ENCODE results near the gene CFAP58.

Gene CFAP58

DNA sequence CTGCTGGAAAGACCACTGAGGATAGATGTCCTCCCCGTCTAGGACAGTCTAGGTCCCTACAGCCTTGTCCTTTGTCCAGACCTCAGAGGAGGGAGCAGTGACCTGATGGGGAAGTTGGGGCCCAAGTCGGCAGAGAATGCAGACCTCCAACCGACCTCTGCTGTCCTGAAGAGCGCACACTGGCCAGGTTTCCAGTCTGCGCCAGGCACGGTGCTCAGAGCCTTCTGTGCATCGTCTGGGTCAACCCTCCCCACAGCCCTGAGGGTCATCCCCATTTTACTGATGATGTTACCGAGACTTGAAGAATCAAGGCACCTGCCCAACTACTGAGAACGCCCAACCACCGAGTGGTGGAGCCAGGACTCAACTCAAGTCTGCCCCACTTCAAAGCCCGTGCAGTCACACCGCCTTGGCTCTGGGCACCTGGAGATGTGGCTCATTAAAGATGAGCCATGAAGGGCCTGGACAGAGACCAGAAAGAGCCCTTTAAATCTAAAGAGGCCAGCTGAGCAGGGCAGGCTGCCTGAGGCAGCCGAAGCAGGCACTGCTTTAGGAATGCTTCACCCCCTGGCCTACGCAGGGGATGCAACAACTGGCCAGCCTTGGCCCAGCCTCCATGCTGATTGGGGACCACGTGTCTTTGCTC lies 19.8 kb upstream of the CFAP58 start:
- DNase-seq (ENCODE audit: low read depth in 1 of 2, low spot score in 1 of 2), result no peak

DNA sequence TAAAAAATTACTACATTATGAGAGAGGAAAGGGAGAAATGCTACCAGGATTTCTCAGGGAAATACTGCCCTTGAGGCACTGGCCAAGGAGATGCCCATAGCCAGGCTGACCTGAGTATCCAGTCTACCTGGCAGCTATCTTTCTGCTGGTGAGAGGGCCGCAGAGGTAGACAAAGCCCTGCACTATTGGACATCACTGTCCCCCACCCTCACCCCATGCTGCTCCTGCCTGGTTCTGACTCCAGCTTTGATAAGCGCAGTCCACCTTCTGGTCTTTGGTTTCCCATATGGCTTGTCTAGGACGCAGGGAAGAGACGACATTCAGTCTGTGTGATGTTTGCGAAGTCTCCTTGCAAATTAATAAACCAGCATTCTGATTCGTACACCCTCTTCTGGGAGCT lies 19.1 kb upstream of the CFAP58 start:
- no peak for DNase-seq (ENCODE audit: low read depth in 1 of 2, low spot score in 1 of 2)

- no peak for DNase-seq (ENCODE audit: low read depth in 1 of 2, low spot score in 1 of 2)
Measured at GRCh38 chr10:104334965-104335650, 18.5 kb upstream of the CFAP58 start.

- DNase-seq (ENCODE audit: low read depth in 1 of 2, low spot score in 1 of 2), result no peak
Measured at GRCh38 chr10:104336821-104337467, 16.7 kb upstream of the CFAP58 start.

DNA sequence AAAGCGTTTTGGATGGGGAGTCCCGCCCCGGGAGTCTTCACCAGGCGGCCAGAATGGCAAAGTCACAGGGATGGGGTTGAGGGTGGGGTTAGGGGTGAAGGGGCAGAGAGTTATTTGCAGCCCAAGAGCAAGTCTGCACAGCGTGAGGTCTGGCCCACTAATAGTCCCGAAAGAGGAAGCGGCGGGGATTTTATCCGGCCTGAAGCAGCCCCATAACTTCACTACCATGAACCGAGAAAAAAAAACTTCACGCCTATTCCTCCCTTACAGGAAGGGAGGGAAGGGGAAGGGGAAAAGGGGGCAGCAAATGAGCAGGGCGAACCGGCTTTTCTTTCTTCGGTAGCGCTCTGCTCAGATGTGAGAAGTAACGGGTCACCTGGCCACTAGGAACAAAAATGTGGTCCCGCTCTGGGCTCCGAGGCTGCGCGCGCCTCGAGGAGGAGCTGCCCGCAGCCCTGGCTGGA lies 16.1 kb upstream of the CFAP58 start:
- no peak for DNase-seq (ENCODE audit: low read depth in 1 of 2, low spot score in 1 of 2)

DNA sequence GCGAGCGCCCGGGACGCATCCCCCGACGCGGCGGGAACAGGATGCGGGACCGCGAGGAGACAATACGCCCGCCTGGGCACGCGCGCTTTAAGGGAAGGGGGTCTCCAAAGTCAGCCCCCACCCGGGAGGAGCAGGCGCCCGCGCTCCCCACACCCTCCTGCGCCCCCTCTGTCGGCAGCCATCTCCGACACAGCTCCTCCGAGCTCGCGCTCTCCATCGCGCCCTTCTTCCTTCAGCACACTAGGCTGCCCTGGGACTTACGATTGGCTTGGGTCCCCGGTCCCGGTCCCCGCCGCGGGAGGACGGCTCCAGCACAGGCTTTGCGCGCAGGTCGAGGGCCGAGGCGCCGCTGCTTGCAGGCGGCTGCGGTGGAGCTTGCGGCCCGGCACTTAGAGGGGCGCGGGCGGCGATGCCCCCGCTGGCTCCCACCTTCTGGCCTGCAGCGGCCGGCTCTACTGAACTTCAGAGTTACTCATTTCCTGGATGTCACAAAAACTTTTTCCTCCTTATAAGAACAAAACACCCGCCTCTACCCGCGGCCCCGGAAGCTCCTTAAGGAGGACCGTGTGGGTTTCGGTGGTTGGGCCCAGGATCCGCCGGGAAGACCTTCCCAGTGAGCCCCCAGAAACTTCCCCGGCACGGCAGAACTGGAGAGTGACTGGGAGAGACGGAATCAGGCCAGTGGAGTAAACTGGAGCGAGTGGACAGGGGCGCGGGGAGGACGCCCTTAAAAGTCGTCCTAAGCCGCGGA lies 15.5 kb upstream of the CFAP58 start, which contains the start of gene ITPRIP:
TSS of gene ITPRIP (minus strand) at position 481 of the 751 bp plus-strand sequence. CDS start 22,414 bp downstream, outside the sequence.
- peak; percentile 57 to 66 for DNase-seq (ENCODE audit: low read depth in 1 of 2, low spot score in 1 of 2)

GRCh38 chr10:104339469-104340110 lies 14.0 kb upstream of the CFAP58 start:
- no peak for DNase-seq (ENCODE audit: low read depth in 1 of 2, low spot score in 1 of 2)

GRCh38 chr10:104340111-104340526 lies 13.5 kb upstream of the CFAP58 start:
- no peak for DNase-seq (ENCODE audit: low read depth in 1 of 2, low spot score in 1 of 2)

- no peak for DNase-seq (ENCODE audit: low read depth in 1 of 2, low spot score in 1 of 2)
Measured at GRCh38 chr10:104340641-104341040, 13.0 kb upstream of the CFAP58 start.

GRCh38 chr10:104342941-104343411 lies 10.7 kb upstream of the CFAP58 start:
- no peak for DNase-seq (ENCODE audit: low read depth in 1 of 2, low spot score in 1 of 2)

DNA sequence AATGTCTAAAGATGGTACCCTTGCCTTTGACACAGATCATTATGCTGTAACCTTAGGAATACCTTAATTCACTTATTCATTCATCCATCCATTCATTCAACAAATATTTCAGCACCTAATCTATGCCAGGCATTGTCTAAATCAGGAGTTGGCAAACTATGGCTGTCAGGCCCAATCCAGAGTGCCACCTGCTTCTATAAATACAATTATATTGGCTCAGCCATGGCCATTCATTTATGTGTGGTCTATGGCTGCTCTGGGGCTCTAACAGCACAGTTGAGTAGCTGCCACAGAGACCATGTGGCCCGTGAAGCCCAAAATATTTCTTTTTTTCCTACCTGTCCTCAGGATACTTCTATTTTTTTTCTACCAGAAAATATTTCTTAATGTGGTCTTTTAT lies 9.4 kb upstream of the CFAP58 start:
- no peak for DNase-seq (ENCODE audit: low read depth in 1 of 2, low spot score in 1 of 2)

DNA sequence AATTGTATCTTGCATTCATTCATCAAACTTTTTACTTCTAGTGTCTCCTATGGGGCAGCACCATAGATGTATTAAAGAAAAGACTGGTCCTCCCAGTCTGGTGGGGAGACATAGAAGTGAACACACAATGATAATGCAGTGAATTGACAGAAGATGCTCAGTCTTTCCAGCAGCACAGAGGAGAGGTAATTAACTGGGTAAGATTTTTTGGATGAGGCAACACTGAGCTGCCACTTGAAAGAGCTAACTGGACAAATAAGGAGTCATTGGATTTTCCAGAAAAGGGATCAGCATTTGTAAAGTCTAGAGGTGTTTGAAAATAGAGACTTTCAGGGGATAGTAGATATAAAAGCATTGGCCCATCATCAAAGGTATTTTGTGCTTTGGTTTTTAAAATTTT lies 8.1 kb upstream of the CFAP58 start:
- DNase-seq (ENCODE audit: low read depth in 1 of 2, low spot score in 1 of 2), result no peak

DNA sequence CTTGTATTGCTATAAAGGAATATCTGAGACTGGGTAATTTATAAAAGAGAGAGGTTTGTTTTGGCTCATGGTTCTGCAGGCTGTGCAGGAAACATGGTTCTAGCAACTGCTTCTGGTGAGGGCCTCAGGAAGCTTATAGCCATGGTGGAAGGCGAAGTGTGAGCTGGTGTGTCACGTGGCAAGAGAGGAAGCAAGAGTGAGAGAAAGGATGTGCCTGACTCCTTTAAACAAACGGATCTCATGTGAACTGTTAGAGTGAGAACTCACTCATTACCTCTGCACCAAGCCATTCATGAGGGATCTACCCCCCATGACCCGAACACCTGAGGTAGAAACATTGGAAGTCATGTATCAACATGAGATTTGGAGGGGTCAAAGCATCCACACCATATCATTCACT lies 7.7 kb upstream of the CFAP58 start:
- DNase-seq (ENCODE audit: low read depth in 1 of 2, low spot score in 1 of 2), result no peak

GRCh38 chr10:104347295-104348045 lies 6.2 kb upstream of the CFAP58 start:
- DNase-seq (ENCODE audit: low read depth in 1 of 2, low spot score in 1 of 2), result no peak

DNA sequence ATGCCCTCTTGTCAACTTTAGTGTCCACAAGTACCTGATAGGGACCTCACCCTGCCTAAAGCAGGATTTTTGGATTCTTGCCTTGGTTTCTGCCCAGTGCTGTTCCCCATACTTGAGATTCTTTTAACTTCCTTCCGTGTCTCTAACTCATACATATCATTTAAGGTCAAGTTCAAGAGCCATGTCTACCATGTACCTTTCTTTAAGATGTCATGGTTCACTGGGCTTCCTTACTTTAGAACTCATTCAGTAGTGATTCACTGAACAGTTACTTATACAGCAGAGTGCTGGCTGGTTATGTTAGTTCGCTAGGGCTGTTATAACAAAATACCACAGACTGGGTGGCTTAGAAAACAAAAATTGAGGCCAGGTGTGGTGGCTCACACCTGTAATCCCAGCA lies 5.0 kb upstream of the CFAP58 start:
- no peak for DNase-seq (ENCODE audit: low read depth in 1 of 2, low spot score in 1 of 2)

GRCh38 chr10:104349623-104350126 lies 4.0 kb upstream of the CFAP58 start:
- no peak for DNase-seq (ENCODE audit: low read depth in 1 of 2, low spot score in 1 of 2)

GRCh38 chr10:104350127-104350635 lies 3.5 kb upstream of the CFAP58 start:
- no peak for DNase-seq (ENCODE audit: low read depth in 1 of 2, low spot score in 1 of 2)

GRCh38 chr10:104351061-104351702 lies 2.5 kb upstream of the CFAP58 start:
- DNase-seq (ENCODE audit: low read depth in 1 of 2, low spot score in 1 of 2), result no peak

GRCh38 chr10:104351919-104352318 lies 1.7 kb upstream of the CFAP58 start:
- DNase-seq (ENCODE audit: low read depth in 1 of 2, low spot score in 1 of 2), result no peak
